ENCODE results near the gene UGT2B11. TPM values are rescaled to one million over a fixed set of nuclear protein-coding genes. Genes with fewer than 3 reads are reported as not detected.
A peak's percentile ranks its signal among the peaks of the same experiment; 100 is the strongest.
"Not testable (repeated sequence)": the region's sequence is repeated elsewhere in the genome, so short reads cannot be mapped to it uniquely, and the experiment has no call there.

Gene UGT2B11
- total RNA-seq, 1 experiment from 2014 or later, result not detected

GRCh38 chr4:69178751-69179205 lies 35.8 kb downstream of the UGT2B11 start:
- in situ Hi-C loops (cut with HindIII; ENCODE audit: low pct_unique_long_range_greater_than_20kb, low sequenced_read_pairs); H3K4me1 ChIP-seq (ENCODE audit: control insufficient read depth, insufficient read depth, low read length); H3K9me3 ChIP-seq (ENCODE audit: control insufficient read depth, insufficient read depth, low read depth, low read length); ATAC-seq; intact Hi-C loops (cut with micrococcal nuclease; ENCODE audit: unreplicated experiment); H3K27me3 ChIP-seq (ENCODE audit: control insufficient read depth, insufficient read depth, low read length); H3K36me3 ChIP-seq (ENCODE audit: control insufficient read depth, insufficient read depth, low read length); DNase-seq (ENCODE audit: low read depth, low spot score); BruUV-seq (replicated peaks); CTCF ChIA-PET; H3K27ac ChIP-seq (ENCODE audit: low read length); H3K4me3 ChIP-seq (ENCODE audit: low read depth in 2 of 2, low read length in 2 of 2): not testable (repeated sequence)
- POLR2A ChIA-PET, result interaction anchor here (0.6 kb wide), 1 partner anchor 24 kb away, joined by 4 read pairs; no protein-coding TSS in a partner anchor

- H3K27ac ChIP-seq (ENCODE audit: low read length), result not testable (repeated sequence)
Measured at GRCh38 chr4:69170233-69171134, 44.1 kb downstream of the UGT2B11 start.

GRCh38 chr4:69169171-69169570 lies 45.4 kb downstream of the UGT2B11 start:
- H3K27ac ChIP-seq (ENCODE audit: low read length); CTCF ChIA-PET: not testable (repeated sequence)

More at GRCh38 chr4:69170233-69171134, 44.1 kb downstream of the UGT2B11 start:
- in situ Hi-C loops (cut with HindIII; ENCODE audit: low pct_unique_long_range_greater_than_20kb, low sequenced_read_pairs); H3K27me3 ChIP-seq (ENCODE audit: control insufficient read depth, insufficient read depth, low read length); H3K4me1 ChIP-seq (ENCODE audit: control insufficient read depth, insufficient read depth, low read length); ATAC-seq; H3K36me3 ChIP-seq (ENCODE audit: control insufficient read depth, insufficient read depth, low read length); POLR2A ChIA-PET; H3K9me3 ChIP-seq (ENCODE audit: control insufficient read depth, insufficient read depth, low read depth, low read length); BruUV-seq (replicated peaks); H3K4me3 ChIP-seq (ENCODE audit: low read depth in 2 of 2, low read length in 2 of 2): not testable (repeated sequence)
- peak; percentile 7 for DNase-seq (ENCODE audit: low read depth, low spot score)
- peak; percentile 8; the same call in 1 of the 2 replicates for TF ChIP-seq CTCF (IDR thresholded peaks at IDR 0.05)
- intact Hi-C loops (cut with micrococcal nuclease; ENCODE audit: unreplicated experiment), result loop anchor here (2.0 kb wide), 1 partner anchor 672 kb away; no protein-coding TSS in a partner anchor
- CTCF ChIA-PET, result interaction anchor here (0.6 kb wide), 3 partner anchors 318 to 612 kb away, joined by 3 to 4 read pairs (median 3); no protein-coding TSS in a partner anchor

GRCh38 chr4:69167300-69167699 lies 47.2 kb downstream of the UGT2B11 start:
- no peak overlapping the region for H3K4me3 ChIP-seq (ENCODE audit: low read depth in 2 of 2, low read length in 2 of 2)
- no peak for DNase-seq (ENCODE audit: low read depth, low spot score)
- H3K4me1 ChIP-seq (ENCODE audit: control insufficient read depth, insufficient read depth, low read length), result no peaks in the 10 kb centered on the region
- no TSS peak for BruUV-seq (replicated peaks)
- in situ Hi-C loops (cut with HindIII; ENCODE audit: low pct_unique_long_range_greater_than_20kb, low sequenced_read_pairs), result no loop called here
- no peak for ATAC-seq
- H3K27me3 ChIP-seq (ENCODE audit: control insufficient read depth, insufficient read depth, low read length), result no peaks in the 10 kb centered on the region
- H3K36me3 ChIP-seq (ENCODE audit: control insufficient read depth, insufficient read depth, low read length), result no peaks in the 10 kb centered on the region
- H3K27ac ChIP-seq (ENCODE audit: low read length), result no peak overlapping the region
- H3K9me3 ChIP-seq (ENCODE audit: control insufficient read depth, insufficient read depth, low read depth, low read length), result no peaks in the 10 kb centered on the region
- ChIA-PET POLR2A (no interaction called here), CTCF (no interaction called here)
- intact Hi-C loops (cut with micrococcal nuclease; ENCODE audit: unreplicated experiment), result no loop called here
- no peak for TF ChIP-seq TCF7L2 (IDR thresholded peaks at IDR 0.05; ENCODE audit: low read depth, low read length)
- no peak for TF ChIP-seq POLR2AphosphoS5 (IDR thresholded peaks at IDR 0.05; ENCODE audit: low read depth, low read length)
- TF ChIP-seq CTCF (IDR thresholded peaks at IDR 0.05), result no peak
- TF ChIP-seq REST (IDR thresholded peaks at IDR 0.05; ENCODE audit: insufficient read depth in 1 of 2, low read depth in 2 of 2, low read length in 1 of 2), result no peak
- no peak for TF ChIP-seq SIN3A (IDR thresholded peaks at IDR 0.05; ENCODE audit: borderline replicate concordance, insufficient read depth, low read depth, low read length)

More at GRCh38 chr4:69169171-69169570, 45.4 kb downstream of the UGT2B11 start:
- ATAC-seq; H3K27me3 ChIP-seq (ENCODE audit: control insufficient read depth, insufficient read depth, low read length); H3K4me1 ChIP-seq (ENCODE audit: control insufficient read depth, insufficient read depth, low read length); H3K4me3 ChIP-seq (ENCODE audit: low read depth in 2 of 2, low read length in 2 of 2); H3K9me3 ChIP-seq (ENCODE audit: control insufficient read depth, insufficient read depth, low read depth, low read length); in situ Hi-C loops (cut with HindIII; ENCODE audit: low pct_unique_long_range_greater_than_20kb, low sequenced_read_pairs); BruUV-seq (replicated peaks); DNase-seq (ENCODE audit: low read depth, low spot score); H3K36me3 ChIP-seq (ENCODE audit: control insufficient read depth, insufficient read depth, low read length); intact Hi-C loops (cut with micrococcal nuclease; ENCODE audit: unreplicated experiment); POLR2A ChIA-PET: not testable (repeated sequence)
